ENCODE data around the gene TANK. TPM values are rescaled to one million over a fixed set of nuclear protein-coding genes. Genes with fewer than 3 reads are reported as not detected.
"Not testable (repeated sequence)": the region's sequence is repeated elsewhere in the genome, so short reads cannot be mapped to it uniquely, and the experiment has no call there.

Gene TANK
- total RNA-seq, 1 donor from 2014 or later, result 150 TPM

DNA sequence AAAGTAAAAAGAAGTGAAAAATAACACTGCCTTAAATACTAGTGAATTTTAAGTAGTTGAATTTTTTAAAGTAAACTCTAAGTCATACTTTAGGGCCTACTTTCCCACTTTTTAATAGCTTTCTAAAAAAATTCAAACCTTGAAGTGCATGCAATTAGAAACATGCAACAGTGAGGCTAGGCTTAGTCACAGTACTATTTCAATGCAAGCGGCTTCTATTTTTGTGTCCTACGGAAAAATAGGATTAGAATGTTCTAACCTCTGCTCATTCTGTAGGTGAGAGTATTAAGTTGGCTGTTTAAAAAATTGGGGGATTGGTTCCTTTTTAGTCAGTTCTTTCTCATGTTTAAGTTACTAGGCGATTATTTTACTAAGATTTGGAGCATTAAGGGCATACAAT lies 108.9 kb downstream of the TANK start:
- no peak overlapping the region for H3K27ac Mint-ChIP-seq
- H3K36me3 Mint-ChIP-seq (ENCODE audit: low read depth), result no peaks in the 10 kb centered on the region
- TF ChIP-seq, protein P1, sequence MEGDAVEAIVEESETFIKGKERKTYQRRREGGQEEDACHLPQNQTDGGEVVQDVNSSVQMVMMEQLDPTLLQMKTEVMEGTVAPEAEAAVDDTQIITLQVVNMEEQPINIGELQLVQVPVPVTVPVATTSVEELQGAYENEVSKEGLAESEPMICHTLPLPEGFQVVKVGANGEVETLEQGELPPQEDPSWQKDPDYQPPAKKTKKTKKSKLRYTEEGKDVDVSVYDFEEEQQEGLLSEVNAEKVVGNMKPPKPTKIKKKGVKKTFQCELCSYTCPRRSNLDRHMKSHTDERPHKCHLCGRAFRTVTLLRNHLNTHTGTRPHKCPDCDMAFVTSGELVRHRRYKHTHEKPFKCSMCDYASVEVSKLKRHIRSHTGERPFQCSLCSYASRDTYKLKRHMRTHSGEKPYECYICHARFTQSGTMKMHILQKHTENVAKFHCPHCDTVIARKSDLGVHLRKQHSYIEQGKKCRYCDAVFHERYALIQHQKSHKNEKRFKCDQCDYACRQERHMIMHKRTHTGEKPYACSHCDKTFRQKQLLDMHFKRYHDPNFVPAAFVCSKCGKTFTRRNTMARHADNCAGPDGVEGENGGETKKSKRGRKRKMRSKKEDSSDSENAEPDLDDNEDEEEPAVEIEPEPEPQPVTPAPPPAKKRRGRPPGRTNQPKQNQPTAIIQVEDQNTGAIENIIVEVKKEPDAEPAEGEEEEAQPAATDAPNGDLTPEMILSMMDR (IDR thresholded peaks at IDR 0.05), result no peak
- ChIA-PET CTCF (interaction anchor here (2.0 kb wide), 1 partner anchor 46 kb away, joined by 9 read pairs; no protein-coding TSS in a partner anchor), POLR2A (no interaction called here)
- intact Hi-C loops (cut with micrococcal nuclease), result no loop called here
- H3K27me3 Mint-ChIP-seq, result peaks cover 2% of the 10 kb centered on the region
- H3K9me3 Mint-ChIP-seq, result no peaks in the 10 kb centered on the region
- H3K4me1 Mint-ChIP-seq, result no peaks in the 10 kb centered on the region
- ATAC-seq (ENCODE audit: low read depth), result no peak
- H3K4me3 Mint-ChIP-seq, result no peak overlapping the region
- DNase-seq, result no peak

DNA sequence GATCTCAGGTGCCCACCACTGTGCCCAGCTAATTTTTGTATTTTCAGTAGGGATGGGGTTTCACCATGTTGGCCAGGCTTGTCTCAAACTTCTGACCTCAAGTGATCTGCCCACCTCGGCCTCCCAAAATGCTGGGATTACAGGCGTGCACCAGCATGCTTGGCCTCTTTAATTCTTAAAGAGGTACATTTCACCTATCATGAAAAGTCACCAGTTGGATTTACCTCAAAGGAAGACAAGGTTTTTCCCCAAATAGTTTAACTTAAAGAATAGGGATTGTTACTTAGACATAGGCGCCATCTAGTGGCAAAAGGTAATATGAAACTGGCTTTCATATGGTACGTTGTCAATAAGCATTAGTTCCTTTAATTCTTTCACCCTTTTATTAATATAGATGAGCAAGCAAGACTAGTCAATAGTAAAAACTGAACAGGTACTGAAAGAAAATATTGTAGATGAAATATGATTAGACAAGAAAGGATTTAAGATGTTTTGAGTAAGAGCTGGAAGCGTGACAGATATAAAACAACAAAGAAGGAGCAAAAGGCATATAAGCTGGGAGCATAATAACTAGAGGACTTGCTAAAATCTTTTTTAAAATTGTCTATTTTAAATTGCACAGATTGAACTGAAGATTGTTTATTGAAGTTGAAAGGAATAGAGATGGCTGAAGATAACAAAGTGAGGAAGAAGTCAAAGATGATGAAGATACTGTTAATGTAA lies 113.0 kb downstream of the TANK start:
- H3K4me3 Mint-ChIP-seq, result no peak overlapping the region
- H3K9me3 Mint-ChIP-seq, result no peaks in the 10 kb centered on the region
- ATAC-seq (ENCODE audit: low read depth) (peak; percentile 18), DNase-seq (no peak)
- TF ChIP-seq, protein P1 (IDR thresholded peaks at IDR 0.05), result no peak
- no peaks in the 10 kb centered on the region for H3K27me3 Mint-ChIP-seq
- no peak overlapping the region for H3K27ac Mint-ChIP-seq
- no peaks in the 10 kb centered on the region for H3K4me1 Mint-ChIP-seq
- ChIA-PET POLR2A (no interaction called here), CTCF (interaction anchor here (1.0 to 4.3 kb wide), 8 partner anchors 22 to 279 kb away, joined by 3 to 30 read pairs (median 6); no protein-coding TSS in a partner anchor)
- intact Hi-C loops (cut with micrococcal nuclease), result loop anchor here (1.0 to 10.0 kb wide), 10 partner anchors 30 to 1021 kb away; no protein-coding TSS in a partner anchor
- no peaks in the 10 kb centered on the region for H3K36me3 Mint-ChIP-seq (ENCODE audit: low read depth)

DNA sequence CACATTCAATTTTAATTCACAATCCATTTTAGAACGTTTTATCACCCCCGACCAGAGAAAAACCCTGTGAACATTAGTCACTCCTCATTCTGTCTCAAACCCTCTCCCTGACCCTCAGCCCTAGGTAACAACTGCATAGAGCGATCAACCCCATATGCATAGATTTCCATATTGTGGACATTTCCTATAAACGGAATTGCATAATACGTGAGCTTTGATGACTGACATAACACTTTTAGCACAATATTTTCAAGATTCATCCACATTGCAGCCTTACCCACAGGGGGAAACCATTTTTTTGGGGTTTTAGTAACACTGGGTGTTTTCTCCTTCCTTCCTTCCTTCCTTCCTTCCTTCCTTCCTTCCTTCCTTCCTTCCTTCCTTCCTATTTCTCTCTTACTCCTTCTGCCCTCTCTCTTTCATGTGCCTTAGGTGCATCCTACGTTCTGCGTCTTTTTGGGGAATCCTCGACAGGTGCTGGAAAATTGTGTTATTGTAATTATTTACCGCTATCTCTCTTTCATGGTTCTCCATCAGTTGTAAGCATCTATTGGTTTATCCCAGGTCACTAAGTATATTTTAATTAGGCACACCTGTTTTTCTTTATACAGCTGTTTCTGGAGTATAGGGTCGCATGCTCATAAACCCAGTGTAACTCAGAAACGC lies 118.5 kb downstream of the TANK start:
- DNase-seq, CTCF ChIA-PET: not testable (repeated sequence)

DNA sequence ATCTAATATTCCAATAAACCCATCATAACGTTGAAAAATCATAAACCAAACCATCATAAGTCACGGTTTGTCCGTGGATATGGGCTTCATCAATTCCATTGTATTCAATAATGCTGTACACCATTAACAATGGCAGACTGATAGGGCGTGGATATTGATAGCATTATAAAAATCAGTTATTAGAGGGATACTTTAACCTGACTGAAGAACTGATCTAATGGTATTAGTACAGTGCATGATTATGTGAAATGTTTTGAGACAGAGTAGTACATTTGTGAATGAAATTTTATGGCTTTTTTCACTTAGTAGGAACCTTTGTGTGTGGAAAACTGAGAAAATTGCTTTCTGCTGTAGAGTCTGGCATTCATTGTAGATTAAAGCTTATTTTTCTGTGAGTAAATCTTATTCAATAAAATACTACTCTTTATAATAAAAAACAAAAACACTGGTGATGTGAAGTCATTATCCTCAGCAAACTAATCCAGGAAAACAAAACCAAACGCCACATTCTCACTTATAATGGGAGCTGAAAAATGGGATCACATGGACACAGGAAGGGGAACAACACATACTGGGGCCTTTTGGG lies 119.1 kb downstream of the TANK start:
- POLR2A ChIA-PET; H3K4me1 Mint-ChIP-seq; H3K27ac Mint-ChIP-seq; H3K4me3 Mint-ChIP-seq; DNase-seq; CTCF ChIA-PET; H3K9me3 Mint-ChIP-seq; H3K27me3 Mint-ChIP-seq; ATAC-seq (ENCODE audit: low read depth); H3K36me3 Mint-ChIP-seq (ENCODE audit: low read depth): not testable (repeated sequence)
- intact Hi-C loops (cut with micrococcal nuclease), result loop anchor here (10.0 kb wide), 1 partner anchor 665 kb away; no protein-coding TSS in a partner anchor

More for the DNA sequence above, 118.5 kb downstream of the TANK start:
- H3K36me3 Mint-ChIP-seq (ENCODE audit: low read depth); H3K4me1 Mint-ChIP-seq; H3K9me3 Mint-ChIP-seq; ATAC-seq (ENCODE audit: low read depth); H3K27me3 Mint-ChIP-seq; H3K27ac Mint-ChIP-seq; H3K4me3 Mint-ChIP-seq; POLR2A ChIA-PET: not testable (repeated sequence)
- intact Hi-C loops (cut with micrococcal nuclease), result loop anchor here (10.0 kb wide), 1 partner anchor 666 kb away; no protein-coding TSS in a partner anchor

DNA sequence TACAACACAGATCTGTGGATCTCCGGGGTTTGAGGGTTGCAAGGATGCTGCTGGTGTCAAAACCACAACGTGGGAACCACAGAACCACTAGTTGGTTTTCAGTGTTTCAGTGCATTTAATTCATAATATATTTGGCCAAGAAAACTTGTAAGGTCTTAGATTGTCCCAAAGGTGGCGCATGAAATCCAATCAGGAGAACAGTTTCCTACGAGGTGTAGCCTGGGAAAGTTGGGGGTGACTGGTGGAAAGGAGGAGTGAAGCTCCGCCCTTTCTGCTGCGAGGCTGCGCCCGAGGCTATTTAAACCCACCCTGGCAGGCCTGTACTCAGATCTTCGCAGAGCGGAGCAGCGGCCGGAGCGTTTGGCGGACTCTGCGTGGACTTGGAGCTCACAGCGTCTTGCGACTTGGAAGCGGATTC lies 120.7 kb downstream of the TANK start:
- ATAC-seq (ENCODE audit: low read depth); H3K4me1 Mint-ChIP-seq; CTCF ChIA-PET; H3K9me3 Mint-ChIP-seq; H3K4me3 Mint-ChIP-seq; H3K36me3 Mint-ChIP-seq (ENCODE audit: low read depth); H3K27me3 Mint-ChIP-seq; H3K27ac Mint-ChIP-seq; DNase-seq; POLR2A ChIA-PET; intact Hi-C loops (cut with micrococcal nuclease): not testable (repeated sequence)

DNA sequence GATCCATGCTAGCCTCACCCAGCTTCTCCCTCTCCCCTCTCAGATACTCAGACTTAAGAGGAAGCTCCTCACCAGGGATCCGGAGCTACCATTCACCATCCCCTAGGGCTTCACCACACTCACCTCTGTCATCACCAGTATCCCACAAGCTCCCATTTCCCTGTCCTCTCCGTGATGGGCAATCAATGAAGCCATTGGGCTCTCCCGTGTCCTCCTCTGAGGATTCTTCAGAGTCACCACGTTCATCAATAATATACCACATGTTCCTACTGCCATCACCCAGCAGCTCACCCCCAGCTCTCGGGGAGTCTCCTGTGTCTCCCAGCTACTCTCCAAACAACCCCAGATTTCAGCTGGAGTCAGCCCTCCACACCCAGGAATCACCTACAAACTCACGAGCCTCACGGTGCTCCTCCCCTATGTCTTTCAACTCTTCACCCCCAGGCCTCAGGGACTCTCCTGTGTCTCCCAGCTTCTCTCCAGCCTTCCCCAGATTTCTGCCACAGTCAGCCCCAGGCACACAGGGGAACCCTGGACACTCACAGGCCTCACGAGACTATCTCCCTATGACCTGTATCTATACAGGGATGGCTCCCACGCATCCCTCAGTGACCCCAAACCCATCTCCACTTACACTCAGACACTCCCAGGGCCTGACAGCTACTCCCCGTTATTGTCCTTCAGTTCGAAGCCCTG lies 121.5 kb downstream of the TANK start:
- ATAC-seq (ENCODE audit: low read depth); H3K9me3 Mint-ChIP-seq; H3K4me3 Mint-ChIP-seq; H3K27ac Mint-ChIP-seq; H3K4me1 Mint-ChIP-seq; H3K36me3 Mint-ChIP-seq (ENCODE audit: low read depth); intact Hi-C loops (cut with micrococcal nuclease); POLR2A ChIA-PET; CTCF ChIA-PET; H3K27me3 Mint-ChIP-seq; DNase-seq: not testable (repeated sequence)

DNA sequence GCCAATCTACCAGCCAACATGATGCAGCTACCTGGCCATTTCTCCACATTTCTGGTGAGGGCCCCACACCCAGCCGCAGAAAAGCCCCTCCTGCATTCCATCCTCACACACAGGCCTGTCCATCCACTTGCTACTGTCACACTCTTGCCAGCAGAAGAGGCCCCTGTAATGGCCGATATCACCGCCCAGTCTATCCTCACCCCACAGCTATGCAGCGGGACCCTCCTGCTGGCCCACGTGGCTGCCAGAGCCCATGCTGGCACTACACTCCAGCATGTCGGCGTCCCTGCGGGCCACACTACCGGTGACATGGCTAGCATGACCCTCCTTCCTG lies 122.0 kb downstream of the TANK start:
- POLR2A ChIA-PET; H3K4me3 Mint-ChIP-seq; H3K9me3 Mint-ChIP-seq; DNase-seq; H3K36me3 Mint-ChIP-seq (ENCODE audit: low read depth); intact Hi-C loops (cut with micrococcal nuclease); H3K4me1 Mint-ChIP-seq; H3K27me3 Mint-ChIP-seq; H3K27ac Mint-ChIP-seq; CTCF ChIA-PET; ATAC-seq (ENCODE audit: low read depth): not testable (repeated sequence)

Data from activated B cell treated with CpG ODN at 0.5 μM for 24 hours (primary cell).